Activated CD4-positive, alpha-beta T cell treated with anti-CD3 and anti-CD28 coated beads for 36 hours (primary cell): ENCODE measurements around the gene LVRN. TPM values are rescaled to one million over a fixed set of nuclear protein-coding genes. Genes with fewer than 3 reads are reported as not detected.
A peak's percentile ranks its signal among the peaks of the same experiment; 100 is the strongest.

ENCODE experiments used
- ATAC-seq: fragments of 200-7000 bp; cut with Tn5 transposase; one replicate; pipeline ENCODE4 v1.10.0; 2021; ENCODE audit warnings: mild to moderate bottlenecking, moderate library complexity
- CTCF ChIA-PET: fragments of 350-600 bp; sonication (Branson Sonifier 250); formaldehyde crosslinking; loops from one replicate; lab custom pipeline; 2021; ENCODE audit warnings: antibody characterized with exemption; lab: Charles Lee
- POLR2A ChIA-PET: fragments of 350-600 bp; sonication (Branson Sonifier 250); formaldehyde crosslinking; loops from one replicate; lab custom pipeline; 2021; ENCODE audit warnings: antibody characterized with exemption, inconsistent platforms; lab: Charles Lee
- DNase-seq: peaks from one replicate; pipeline ENCODE4 v3.0.0-alpha.2; 2020
- H3K27ac Mint-ChIP-seq: one replicate; pipeline ENCODE4 v1.8.0; 2021; ENCODE audit warnings: mixed read lengths
- H3K27me3 Mint-ChIP-seq: one replicate; pipeline ENCODE4 v1.8.0; 2021; ENCODE audit warnings: mixed read lengths
- H3K36me3 Mint-ChIP-seq: one replicate; pipeline ENCODE4 v1.8.0; 2021; ENCODE audit warnings: low read depth, mixed read lengths
- H3K4me1 Mint-ChIP-seq: one replicate; pipeline ENCODE4 v1.8.0; 2021; ENCODE audit warnings: mixed read lengths
- H3K4me3 Mint-ChIP-seq: one replicate; pipeline ENCODE4 v1.8.0; 2021; ENCODE audit warnings: mild to moderate bottlenecking, moderate library complexity, mixed read lengths
- H3K9me3 Mint-ChIP-seq: one replicate; pipeline ENCODE4 v1.8.0; 2021; ENCODE audit warnings: low read depth, mixed read lengths
- intact Hi-C, 2 experiments: fragments of 100-400 bp; cut with DNase I in 1 of 2; cut with micrococcal nuclease in 1 of 2; formaldehyde crosslinking; loops; one replicate each; pipeline versions ENCODE4 v1.14.2 to v1.15.1; 2022 to 2024; cut with DNase I, micrococcal nuclease
- total RNA-seq, 2 experiments: library from RNA; stranded (reverse); gene quantifications; one replicate each; pipeline ENCODE4 v1.2.3, GENCODE V29; 2021

The LVRN gene
- total RNA-seq, 2 experiments from 2014 or later = 0.11 TPM; not detected in 1

DNA sequence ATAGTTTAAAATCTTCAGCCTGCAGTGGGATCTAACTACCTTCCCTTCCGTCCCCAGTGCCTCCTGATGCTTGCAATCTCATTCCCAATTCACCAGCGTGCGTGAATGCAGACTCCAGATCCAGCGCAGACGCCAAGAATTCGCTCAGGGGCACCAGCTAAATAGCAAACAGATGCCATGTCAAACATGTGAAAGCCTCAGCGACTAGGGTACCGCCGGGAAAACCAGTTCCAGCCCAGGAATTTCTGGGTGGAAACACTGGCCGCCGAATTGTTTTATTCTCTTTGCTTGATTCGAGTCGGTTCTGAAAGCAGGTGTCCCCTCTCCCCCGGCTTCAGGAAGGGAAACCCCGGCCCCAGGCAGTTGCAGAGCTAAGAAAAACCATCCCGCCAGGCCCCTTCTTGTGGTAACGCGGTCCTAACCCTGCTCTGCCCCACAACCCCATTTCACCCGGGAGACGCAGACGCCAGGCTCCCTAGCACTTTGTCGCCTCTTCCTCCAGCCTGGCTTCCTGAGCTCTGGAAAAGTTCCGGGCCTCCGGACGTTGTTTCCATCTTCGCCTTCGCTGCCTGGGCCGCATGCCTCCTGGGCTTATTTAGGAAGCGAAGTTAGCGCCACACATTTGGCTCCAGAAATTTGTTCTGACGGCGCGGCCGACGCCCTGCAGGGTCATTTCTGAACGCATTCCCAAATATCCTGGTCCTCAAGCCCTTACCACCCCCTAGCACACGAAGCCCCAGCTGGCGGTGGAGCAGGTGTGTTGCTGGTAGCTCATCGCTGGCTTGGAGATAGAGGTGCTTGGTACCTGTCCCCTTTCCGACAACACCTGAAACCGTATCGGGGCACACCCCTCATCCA lies 665 bp upstream of the LVRN start:
- ChIA-PET CTCF (interaction anchor here (1.4 kb wide), 1 partner anchor 15 kb away, joined by 6 read pairs; no protein-coding TSS in a partner anchor), POLR2A (no interaction called here)
- Mint-ChIP-seq H3K9me3 (no peaks in the 10 kb centered on the region), H3K4me3 (no peak overlapping the region), H3K4me1 (peaks cover 8% of the 10 kb centered on the region), H3K27ac (no peak overlapping the region), H3K36me3 (no peaks in the 10 kb centered on the region), H3K27me3 (peaks cover 50% of the 10 kb centered on the region)
- DNase-seq (peak; percentile 7), ATAC-seq (no peak)
- intact Hi-C loops = no loop called here

DNA sequence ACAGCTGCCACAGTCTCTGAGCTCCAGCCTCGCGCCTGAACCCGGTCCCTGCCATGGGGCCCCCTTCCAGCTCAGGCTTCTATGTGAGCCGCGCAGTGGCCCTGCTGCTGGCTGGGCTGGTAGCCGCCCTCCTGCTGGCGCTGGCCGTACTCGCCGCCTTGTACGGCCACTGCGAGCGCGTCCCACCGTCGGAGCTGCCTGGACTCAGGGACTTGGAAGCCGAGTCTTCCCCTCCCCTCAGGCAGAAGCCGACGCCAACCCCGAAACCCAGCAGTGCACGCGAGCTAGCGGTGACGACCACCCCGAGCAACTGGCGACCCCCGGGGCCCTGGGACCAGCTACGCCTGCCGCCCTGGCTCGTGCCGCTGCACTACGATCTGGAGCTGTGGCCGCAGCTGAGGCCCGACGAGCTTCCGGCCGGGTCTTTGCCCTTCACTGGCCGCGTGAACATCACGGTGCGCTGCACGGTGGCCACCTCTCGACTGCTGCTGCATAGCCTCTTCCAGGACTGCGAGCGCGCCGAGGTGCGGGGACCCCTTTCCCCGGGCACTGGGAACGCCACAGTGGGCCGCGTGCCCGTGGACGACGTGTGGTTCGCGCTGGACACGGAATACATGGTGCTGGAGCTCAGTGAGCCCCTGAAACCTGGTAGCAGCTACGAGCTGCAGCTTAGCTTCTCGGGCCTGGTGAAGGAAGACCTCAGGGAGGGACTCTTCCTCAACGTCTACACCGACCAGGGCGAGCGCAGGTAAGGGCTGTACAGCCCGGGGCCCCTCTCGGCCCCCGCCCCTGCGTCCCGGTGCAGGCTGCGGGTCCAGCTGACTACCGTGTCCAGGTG lies 509 bp downstream of the LVRN start:
- H3K27me3 Mint-ChIP-seq = peaks cover 53% of the 10 kb centered on the region
- POLR2A ChIA-PET = no interaction called here
- peaks cover 8% of the 10 kb centered on the region for H3K4me1 Mint-ChIP-seq
- no peaks in the 10 kb centered on the region for H3K9me3 Mint-ChIP-seq
- ATAC-seq (no peak), DNase-seq (peak; percentile 13)
- no peak overlapping the region for H3K4me3 Mint-ChIP-seq
- intact Hi-C loops = no loop called here
- H3K36me3 Mint-ChIP-seq = no peaks in the 10 kb centered on the region
- no peak overlapping the region for H3K27ac Mint-ChIP-seq
- CTCF ChIA-PET = interaction anchor here (1.2 to 1.4 kb wide), 2 partner anchors 11 to 16 kb away, joined by 5 to 6 read pairs; no protein-coding TSS in a partner anchor

DNA sequence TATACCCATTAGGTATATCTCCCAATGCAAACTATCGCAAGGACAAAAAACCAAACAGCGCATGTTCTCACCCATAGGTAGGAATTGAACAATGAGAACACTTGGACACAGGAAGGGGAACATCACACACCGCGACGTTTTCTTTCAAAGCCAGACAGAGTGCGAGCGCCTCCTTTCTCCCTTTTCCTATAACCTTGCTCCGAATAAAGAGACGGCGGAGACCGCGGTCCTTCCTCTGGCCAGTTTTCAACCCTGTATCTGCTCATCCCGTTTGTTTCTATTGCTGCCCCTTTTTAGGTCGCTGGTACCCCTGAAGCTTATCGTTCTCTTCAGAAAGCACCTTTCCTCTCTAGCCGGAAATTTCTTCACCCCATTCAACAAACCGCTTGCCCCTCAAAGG lies 1.3 kb downstream of the LVRN start:
- intact Hi-C loops = no loop called here
- CTCF ChIA-PET = no interaction called here
- H3K27me3 Mint-ChIP-seq = peaks cover 47% of the 10 kb centered on the region

DNA sequence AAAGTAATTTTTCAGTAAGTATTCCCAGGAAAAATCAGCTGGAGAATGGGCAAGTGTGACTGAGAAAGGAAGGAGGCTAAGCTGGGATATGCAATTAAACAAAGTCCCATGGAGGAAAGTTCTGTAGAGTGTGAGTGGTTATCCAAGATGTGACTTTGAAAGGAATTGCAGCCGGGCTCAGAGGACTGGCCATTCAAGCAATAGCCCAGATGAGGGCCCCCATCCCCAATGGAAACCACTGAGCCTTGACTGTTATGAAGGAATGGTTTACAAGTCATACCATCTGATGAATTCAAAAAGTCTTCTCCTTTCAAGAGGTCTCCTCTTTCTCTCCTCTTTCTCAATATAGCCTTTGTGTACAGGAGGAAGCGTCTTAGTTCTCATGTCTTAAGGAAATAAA lies 6.5 kb downstream of the LVRN start:
- ChIA-PET CTCF (no interaction called here), POLR2A (no interaction called here)
- Mint-ChIP-seq H3K27me3 (peaks cover 24% of the 10 kb centered on the region), H3K27ac (no peak overlapping the region), H3K9me3 (no peaks in the 10 kb centered on the region), H3K36me3 (no peaks in the 10 kb centered on the region), H3K4me3 (no peak overlapping the region), H3K4me1 (no peaks in the 10 kb centered on the region)
- intact Hi-C loops = no loop called here
- no peak for DNase-seq
- no peak for ATAC-seq

More for the DNA sequence above, 1.3 kb downstream of the LVRN start:
- Mint-ChIP-seq H3K4me1 (peaks cover 8% of the 10 kb centered on the region), H3K27ac (no peak overlapping the region), H3K4me3 (no peak overlapping the region), H3K9me3 (no peaks in the 10 kb centered on the region), H3K36me3 (no peaks in the 10 kb centered on the region)
- DNase-seq = no peak
- POLR2A ChIA-PET = no interaction called here
- no peak for ATAC-seq

DNA sequence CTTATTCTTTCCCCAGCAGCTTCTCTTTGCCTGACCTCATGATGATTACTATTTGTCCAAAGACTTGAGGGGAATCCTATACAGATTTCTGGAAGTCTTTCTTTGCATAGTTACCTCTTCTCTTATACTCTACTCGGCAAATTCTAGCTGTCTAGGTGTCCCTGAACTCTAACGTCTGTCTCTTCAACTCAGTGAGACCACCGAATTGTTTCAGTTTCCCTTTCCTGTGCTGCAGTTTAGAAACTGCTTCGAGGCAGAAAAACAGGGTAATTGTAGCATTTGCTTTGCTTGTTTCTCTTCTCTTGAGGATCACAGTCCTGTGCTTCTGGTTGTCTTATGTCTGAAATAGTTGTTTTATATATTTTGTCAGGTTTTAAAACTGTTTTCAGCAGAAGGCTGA lies 14.8 kb downstream of the LVRN start:
- Mint-ChIP-seq H3K27me3 (peaks cover 20% of the 10 kb centered on the region), H3K4me3 (no peak overlapping the region)
- POLR2A ChIA-PET = no interaction called here

DNA sequence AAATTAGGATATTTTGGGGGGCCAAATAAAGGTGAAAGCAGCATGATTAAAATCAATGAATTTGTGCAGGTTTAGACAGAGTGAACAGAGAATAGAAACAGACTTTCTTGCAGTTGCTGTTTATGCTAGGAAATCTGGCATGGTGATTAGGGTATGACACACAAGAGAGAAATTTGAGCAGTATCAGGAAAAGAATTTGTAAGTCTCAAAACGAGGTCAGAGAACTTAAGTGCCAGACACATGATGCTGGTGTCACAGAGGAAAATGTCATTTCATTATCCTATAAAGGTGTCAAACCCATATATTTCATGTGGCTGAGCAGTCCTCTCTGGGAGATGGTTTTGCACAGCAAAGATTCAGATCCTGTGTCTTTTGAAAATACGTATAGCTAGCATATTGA lies 15.7 kb downstream of the LVRN start:
- intact Hi-C loops = no loop called here
- ATAC-seq = no peak
- no peak for DNase-seq
- POLR2A ChIA-PET = no interaction called here
- no peaks in the 10 kb centered on the region for H3K9me3 Mint-ChIP-seq
- H3K4me3 Mint-ChIP-seq = no peak overlapping the region
- CTCF ChIA-PET = no interaction called here
- no peaks in the 10 kb centered on the region for H3K4me1 Mint-ChIP-seq
- no peaks in the 10 kb centered on the region for H3K36me3 Mint-ChIP-seq
- H3K27ac Mint-ChIP-seq = no peak overlapping the region
- peaks cover 20% of the 10 kb centered on the region for H3K27me3 Mint-ChIP-seq

More for the DNA sequence above, 14.8 kb downstream of the LVRN start:
- H3K27ac Mint-ChIP-seq = no peak overlapping the region
- H3K36me3 Mint-ChIP-seq = no peaks in the 10 kb centered on the region
- DNase-seq (no peak), ATAC-seq (no peak)
- no peaks in the 10 kb centered on the region for H3K9me3 Mint-ChIP-seq
- no peaks in the 10 kb centered on the region for H3K4me1 Mint-ChIP-seq
- CTCF ChIA-PET = no interaction called here
- intact Hi-C loops = no loop called here

DNA sequence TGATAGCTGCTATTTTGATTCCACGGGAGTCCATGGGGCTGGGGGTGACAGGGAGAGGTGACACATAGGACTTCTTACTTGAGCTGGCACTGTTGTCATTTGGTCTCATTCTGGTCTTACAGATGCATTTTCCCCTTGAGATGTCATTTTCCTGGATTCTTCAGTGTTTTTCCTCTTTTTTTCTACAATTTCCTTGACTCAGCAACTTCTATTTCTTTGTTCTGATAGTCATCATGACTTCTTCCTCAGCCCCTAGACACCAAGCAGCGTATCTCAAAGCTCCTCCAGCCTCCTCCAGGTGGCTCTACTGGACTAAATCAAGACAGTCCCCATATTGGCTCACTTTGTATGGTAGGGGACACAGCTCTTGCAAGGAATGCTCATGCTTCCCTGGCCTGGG lies 16.5 kb downstream of the LVRN start:
- no peaks in the 10 kb centered on the region for H3K4me1 Mint-ChIP-seq
- ATAC-seq (no peak), DNase-seq (no peak)
- ChIA-PET POLR2A (no interaction called here), CTCF (no interaction called here)
- no peaks in the 10 kb centered on the region for H3K9me3 Mint-ChIP-seq
- H3K27me3 Mint-ChIP-seq = peaks cover 20% of the 10 kb centered on the region
- H3K27ac Mint-ChIP-seq = no peak overlapping the region
- H3K36me3 Mint-ChIP-seq = no peaks in the 10 kb centered on the region
- intact Hi-C loops = no loop called here
- H3K4me3 Mint-ChIP-seq = no peak overlapping the region

DNA sequence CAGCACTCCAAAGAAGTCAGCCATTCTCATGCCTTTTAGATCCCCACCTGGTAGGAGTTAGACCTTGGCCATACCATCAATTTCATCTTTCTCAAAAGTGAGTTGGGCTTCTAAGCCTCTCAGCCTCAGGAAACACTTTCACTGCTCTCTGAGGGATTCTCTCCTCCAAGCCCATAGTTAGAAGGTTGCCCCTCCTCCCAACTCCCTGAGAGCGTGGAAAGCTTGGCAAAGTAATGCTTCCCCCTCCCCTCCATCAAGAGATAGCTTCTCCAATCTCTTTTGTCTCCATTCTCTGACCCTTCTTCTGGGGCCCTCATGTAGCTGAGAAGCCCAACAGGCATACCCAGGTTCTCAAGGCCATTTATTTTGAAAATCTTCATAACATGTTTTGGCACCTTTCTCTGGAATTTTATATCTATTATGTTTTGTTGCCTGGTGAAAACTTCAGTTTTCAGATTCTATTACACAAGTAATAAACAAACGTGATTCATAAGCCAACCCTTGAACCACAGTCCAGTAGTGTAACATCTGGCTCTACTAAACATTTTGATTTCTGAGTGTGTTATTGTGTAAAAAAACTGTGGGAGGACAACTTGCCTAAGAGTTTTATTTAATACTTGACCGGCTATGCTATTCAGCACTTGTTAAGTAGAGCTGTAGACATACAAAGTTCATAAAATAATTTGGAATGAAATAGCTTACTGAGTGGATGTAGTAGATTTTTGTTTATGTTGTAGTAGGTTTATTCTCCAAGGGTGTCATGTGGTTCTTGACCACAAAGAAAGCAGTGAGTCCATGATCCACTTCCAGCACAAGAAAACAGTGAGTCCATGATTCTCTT lies 17.1 kb downstream of the LVRN start:
- CTCF ChIA-PET = no interaction called here
- POLR2A ChIA-PET = no interaction called here
- H3K4me1 Mint-ChIP-seq = no peaks in the 10 kb centered on the region
- peaks cover 19% of the 10 kb centered on the region for H3K27me3 Mint-ChIP-seq
- intact Hi-C loops = no loop called here
- H3K36me3 Mint-ChIP-seq = no peaks in the 10 kb centered on the region
- ATAC-seq (no peak), DNase-seq (no peak)
- no peak overlapping the region for H3K27ac Mint-ChIP-seq
- H3K4me3 Mint-ChIP-seq = no peak overlapping the region
- H3K9me3 Mint-ChIP-seq = no peaks in the 10 kb centered on the region

DNA sequence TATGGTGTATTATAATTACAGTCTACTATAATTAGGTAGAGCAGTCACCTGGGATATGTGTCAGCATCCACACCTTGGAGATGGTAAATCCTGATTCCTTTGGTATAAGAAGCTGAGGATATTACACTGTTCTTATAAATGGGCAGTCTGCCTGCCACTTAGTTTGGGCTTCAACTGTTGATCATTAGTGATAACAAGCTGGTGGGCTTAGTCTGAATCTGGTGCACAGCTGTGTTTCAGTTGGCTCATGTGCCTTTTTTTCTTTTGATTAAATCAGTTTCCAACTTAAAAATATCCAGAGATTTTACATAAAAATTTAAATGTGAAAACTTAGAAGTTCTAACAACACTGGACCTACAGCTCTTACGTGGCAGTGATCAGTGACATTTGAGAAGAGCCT lies 21.2 kb downstream of the LVRN start:
- no peaks in the 10 kb centered on the region for H3K9me3 Mint-ChIP-seq
- no peaks in the 10 kb centered on the region for H3K36me3 Mint-ChIP-seq
- ATAC-seq (no peak), DNase-seq (no peak)
- no peak overlapping the region for H3K27ac Mint-ChIP-seq
- intact Hi-C loops = no loop called here
- ChIA-PET CTCF (no interaction called here), POLR2A (no interaction called here)
- H3K4me3 Mint-ChIP-seq = no peak overlapping the region
- H3K27me3 Mint-ChIP-seq = peaks cover 7% of the 10 kb centered on the region
- no peaks in the 10 kb centered on the region for H3K4me1 Mint-ChIP-seq

DNA sequence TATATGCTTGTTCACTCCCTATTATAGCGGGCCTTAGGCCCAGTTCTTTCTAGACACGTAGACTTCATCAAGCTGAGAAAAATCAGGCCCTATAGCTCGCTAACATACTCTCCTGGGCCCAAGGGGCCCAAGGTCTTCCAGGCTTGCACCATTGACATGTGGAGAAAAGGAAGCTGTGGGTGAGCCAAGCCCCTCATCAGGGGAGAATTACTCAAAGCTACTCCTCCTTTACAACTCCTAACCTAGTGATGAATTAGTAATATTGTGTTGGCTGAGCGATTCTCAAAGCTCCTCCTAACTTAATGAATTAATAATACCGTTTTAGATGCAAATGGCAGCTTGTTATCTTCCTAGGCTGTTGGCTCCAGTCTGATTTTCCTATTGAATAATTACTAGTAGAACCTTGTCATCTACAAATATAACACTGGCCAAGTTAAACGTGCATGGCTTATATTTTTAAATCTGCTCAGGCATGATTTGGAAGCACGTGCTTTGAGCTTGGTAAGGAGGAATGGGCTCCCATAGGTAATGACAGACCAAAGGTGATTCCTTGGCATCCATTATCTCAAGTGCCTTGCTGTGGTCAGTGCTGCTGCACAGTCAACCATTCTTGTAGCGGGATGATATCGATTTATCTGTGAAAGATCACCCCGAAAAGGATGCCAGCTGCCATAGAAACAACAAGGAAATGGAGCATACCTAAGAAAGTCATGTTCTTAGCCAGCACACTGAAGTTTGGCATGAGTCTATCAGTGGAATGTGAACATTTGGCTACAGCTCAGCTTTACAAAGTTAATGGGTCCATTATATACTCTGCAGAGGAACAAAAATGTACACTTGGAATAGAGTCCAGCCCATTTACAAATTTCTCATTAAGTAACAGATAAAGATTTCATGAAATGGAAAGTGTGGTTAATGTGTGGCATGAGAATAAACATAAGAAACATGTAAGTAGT lies 23.8 kb downstream of the LVRN start:
- Mint-ChIP-seq H3K27ac (no peak overlapping the region), H3K27me3 (no peaks in the 10 kb centered on the region), H3K4me1 (no peaks in the 10 kb centered on the region), H3K9me3 (no peaks in the 10 kb centered on the region), H3K36me3 (no peaks in the 10 kb centered on the region), H3K4me3 (no peak overlapping the region)
- intact Hi-C loops = no loop called here
- ChIA-PET POLR2A (no interaction called here), CTCF (no interaction called here)
- ATAC-seq (no peak), DNase-seq (no peak)
